ENCODE measurements around the gene MT1M. TPM values are rescaled to one million over a fixed set of nuclear protein-coding genes. Genes with fewer than 3 reads are reported as not detected.

MT1M gene
- total RNA-seq, 1 donor from 2014 or later = 29.8 TPM

- Histone ChIP-seq H3K27ac (peak overlapping the region; percentile 96), H3K9me3 (no peaks in the 10 kb centered on the region), H3K36me3 (no peaks in the 10 kb centered on the region), H3K27me3 (ENCODE audit: low read depth) (no peaks in the 10 kb centered on the region), H3K4me1 (peaks cover 51% of the 10 kb centered on the region), H3K4me3 (peak overlapping the region; percentile 12)
- TF ChIP-seq CTCF (IDR thresholded peaks at IDR 0.05) = no peak
- ATAC-seq (peak in 1 of 2 donors; percentile 0), DNase-seq (no peak)
- intact Hi-C loops (cut with DNase I) = no loop called here
Measured at GRCh38 chr16:56606476-56607108, 25.9 kb upstream of the MT1M start.

- H3K9me3 ChIP-seq = no peaks in the 10 kb centered on the region
- no peaks in the 10 kb centered on the region for H3K36me3 ChIP-seq
- TF ChIP-seq CTCF (IDR thresholded peaks at IDR 0.05) = no peak
- ATAC-seq (peak; percentile 56), DNase-seq (peak; percentile 81)
- peaks cover 55% of the 10 kb centered on the region for H3K4me1 ChIP-seq
- no peaks in the 10 kb centered on the region for H3K27me3 ChIP-seq (ENCODE audit: low read depth)
- intact Hi-C loops (cut with DNase I) = no loop called here
- H3K4me3 ChIP-seq = peak overlapping the region; percentile 72
- peak overlapping the region; percentile 96 for H3K27ac ChIP-seq
Measured at GRCh38 chr16:56607109-56607618, 25.3 kb upstream of the MT1M start.

GRCh38 chr16:56607675-56608042 lies 24.8 kb upstream of the MT1M start:
- Histone ChIP-seq H3K4me1 (peaks cover 55% of the 10 kb centered on the region), H3K27ac (peak overlapping the region; percentile 96), H3K27me3 (ENCODE audit: low read depth) (no peaks in the 10 kb centered on the region), H3K4me3 (peak overlapping the region; percentile 72), H3K9me3 (no peaks in the 10 kb centered on the region), H3K36me3 (no peaks in the 10 kb centered on the region)
- intact Hi-C loops (cut with DNase I) = no loop called here
- no peak for DNase-seq
- no peak for TF ChIP-seq CTCF (IDR thresholded peaks at IDR 0.05)
- no peak for ATAC-seq

- H3K4me3 ChIP-seq = peak within 1 kb of the TSS; percentile 72
- H3K9me3 ChIP-seq = no peaks in the 10 kb centered on the region
- peak within 1 kb of the TSS; percentile 96 for H3K27ac ChIP-seq
- H3K4me1 ChIP-seq = peaks cover 55% of the 10 kb centered on the region
- no peak for TF ChIP-seq CTCF (IDR thresholded peaks at IDR 0.05)
- H3K27me3 ChIP-seq (ENCODE audit: low read depth) = no peaks in the 10 kb centered on the region
- peak; percentile 89 to 94 for ATAC-seq
- H3K36me3 ChIP-seq = no peaks in the 10 kb centered on the region
- intact Hi-C loops (cut with DNase I) = no loop called here
- DNase-seq = peak; percentile 98
Measured at GRCh38 chr16:56608043-56608875, 24.2 kb upstream of the MT1M start, which contains the start of gene MT2A. Gene MT2A, plus strand, starts transcription at chr16:56608584. Its CDS starts 72 bp downstream, at chr16:56608656.

- Histone ChIP-seq H3K4me3 (peak overlapping the region; percentile 72), H3K9me3 (no peaks in the 10 kb centered on the region), H3K36me3 (no peaks in the 10 kb centered on the region), H3K27ac (peak overlapping the region; percentile 96), H3K4me1 (peaks cover 55% of the 10 kb centered on the region), H3K27me3 (ENCODE audit: low read depth) (no peaks in the 10 kb centered on the region)
- no peak for ATAC-seq
- intact Hi-C loops (cut with DNase I) = no loop called here
- no peak for DNase-seq
- TF ChIP-seq CTCF (IDR thresholded peaks at IDR 0.05) = no peak
Measured at GRCh38 chr16:56608876-56609462, 23.5 kb upstream of the MT1M start.

All from lower lobe of right lung (tissue), 2 donors.